ENCODE data around the gene EPS8. TPM values are rescaled to one million over a fixed set of nuclear protein-coding genes. Genes with fewer than 3 reads are reported as not detected.

The EPS8 gene
- total RNA-seq, 1 experiment from 2014 or later: 13.9 TPM

GRCh38 chr12:15815730-15816129 is 26.5 kb upstream of the EPS8 start:
- Mint-ChIP-seq H3K27ac (ENCODE audit: unreplicated experiment) (no peak overlapping the region), H3K4me3 (ENCODE audit: unreplicated experiment) (no peak overlapping the region), H3K9me3 (ENCODE audit: unreplicated experiment) (no peaks in the 10 kb centered on the region), H3K27me3 (ENCODE audit: insufficient read depth, unreplicated experiment) (peaks cover 5% of the 10 kb centered on the region), H3K4me1 (ENCODE audit: low read depth, unreplicated experiment) (peaks cover 12% of the 10 kb centered on the region), H3K36me3 (ENCODE audit: insufficient read depth, unreplicated experiment) (no peaks in the 10 kb centered on the region)
- TF ChIP-seq CTCF (IDR thresholded peaks at IDR 0.05; ENCODE audit: insufficient read depth in 1 of 2, low read depth in 1 of 2, low read length in 1 of 2, severe bottlenecking in 1 of 2, unreplicated experiment in 1 of 2): no peak
- H3K9me3 ChIP-seq: peaks cover 3% of the 10 kb centered on the region; the same call in 1 of the 2 replicates
- H3K4me1 ChIP-seq: no peaks in the 10 kb centered on the region; the same call in 1 of the 2 replicates
- ChIA-PET POLR2A (no interaction called here), CTCF (no interaction called here)
- intact Hi-C loops (cut with micrococcal nuclease; ENCODE audit: unreplicated experiment): no loop called here
- H3K4me3 ChIP-seq (ENCODE audit: low read depth, low read length): no peak overlapping the region
- H3K27me3 ChIP-seq (replicated peaks; ENCODE audit: control insufficient read depth, insufficient read depth, low read length): no peaks in the 10 kb centered on the region
- H3K36me3 ChIP-seq (ENCODE audit: control insufficient read depth, insufficient read depth, low read length): no peaks in the 10 kb centered on the region
- DNase-seq: no peak
- no TSS peak for BruUV-seq (replicated peaks)

- ChIA-PET CTCF (no interaction called here), POLR2A (no interaction called here)
- no peaks in the 10 kb centered on the region for H3K4me1 Mint-ChIP-seq (ENCODE audit: low read depth, unreplicated experiment)
- Histone ChIP-seq H3K36me3 (ENCODE audit: control insufficient read depth, insufficient read depth, low read length) (no peaks in the 10 kb centered on the region), H3K4me1 (no peaks in the 10 kb centered on the region), H3K4me3 (ENCODE audit: low read depth, low read length) (no peak overlapping the region), H3K27me3 (replicated peaks; ENCODE audit: control insufficient read depth, insufficient read depth, low read length) (no peaks in the 10 kb centered on the region), H3K9me3 (no peaks in the 10 kb centered on the region)
- TF ChIP-seq CTCF (IDR thresholded peaks at IDR 0.05; ENCODE audit: insufficient read depth in 1 of 2, low read depth in 1 of 2, low read length in 1 of 2, severe bottlenecking in 1 of 2, unreplicated experiment in 1 of 2): no peak
- intact Hi-C loops (cut with micrococcal nuclease; ENCODE audit: unreplicated experiment): no loop called here
- no peaks in the 10 kb centered on the region for H3K36me3 Mint-ChIP-seq (ENCODE audit: insufficient read depth, unreplicated experiment)
- BruUV-seq (replicated peaks): no TSS peak
- peaks cover 5% of the 10 kb centered on the region for H3K27me3 Mint-ChIP-seq (ENCODE audit: insufficient read depth, unreplicated experiment)
- H3K9me3 Mint-ChIP-seq (ENCODE audit: unreplicated experiment): no peaks in the 10 kb centered on the region
- no peak overlapping the region for H3K4me3 Mint-ChIP-seq (ENCODE audit: unreplicated experiment)
- DNase-seq: no peak
- H3K27ac Mint-ChIP-seq (ENCODE audit: unreplicated experiment): no peak overlapping the region
Observed at GRCh38 chr12:15811214-15812127, 22.3 kb upstream of the EPS8 start.

GRCh38 chr12:15808652-15809051 is 19.5 kb upstream of the EPS8 start:
- CTCF ChIA-PET: no interaction called here

More at GRCh38 chr12:15808652-15809051, 19.5 kb upstream of the EPS8 start:
- no peak for DNase-seq
- POLR2A ChIA-PET: no interaction called here
- Mint-ChIP-seq H3K27me3 (ENCODE audit: insufficient read depth, unreplicated experiment) (peaks cover 9% of the 10 kb centered on the region), H3K4me3 (ENCODE audit: unreplicated experiment) (no peak overlapping the region), H3K36me3 (ENCODE audit: insufficient read depth, unreplicated experiment) (no peaks in the 10 kb centered on the region), H3K27ac (ENCODE audit: unreplicated experiment) (no peak overlapping the region), H3K9me3 (ENCODE audit: unreplicated experiment) (no peaks in the 10 kb centered on the region), H3K4me1 (ENCODE audit: low read depth, unreplicated experiment) (no peaks in the 10 kb centered on the region)
- H3K4me1 ChIP-seq: no peaks in the 10 kb centered on the region
- no peaks in the 10 kb centered on the region for H3K27me3 ChIP-seq (replicated peaks; ENCODE audit: control insufficient read depth, insufficient read depth, low read length)
- H3K36me3 ChIP-seq (ENCODE audit: control insufficient read depth, insufficient read depth, low read length): no peaks in the 10 kb centered on the region
- intact Hi-C loops (cut with micrococcal nuclease; ENCODE audit: unreplicated experiment): no loop called here
- H3K4me3 ChIP-seq (ENCODE audit: low read depth, low read length): no peak overlapping the region
- no peak for TF ChIP-seq CTCF (IDR thresholded peaks at IDR 0.05; ENCODE audit: insufficient read depth in 1 of 2, low read depth in 1 of 2, low read length in 1 of 2, severe bottlenecking in 1 of 2, unreplicated experiment in 1 of 2)
- BruUV-seq (replicated peaks): no TSS peak
- H3K9me3 ChIP-seq: no peaks in the 10 kb centered on the region

Measured in Caco-2 (cell line).